Pons (tissue), 1 donor: Measurements from ENCODE around the gene RCE1.

Experiments
- DNase-seq: peaks from one replicate; pipeline ENCODE4 v3.0.0-alpha.2; 2016; ENCODE audit warnings: low spot score

RCE1 gene

DNA sequence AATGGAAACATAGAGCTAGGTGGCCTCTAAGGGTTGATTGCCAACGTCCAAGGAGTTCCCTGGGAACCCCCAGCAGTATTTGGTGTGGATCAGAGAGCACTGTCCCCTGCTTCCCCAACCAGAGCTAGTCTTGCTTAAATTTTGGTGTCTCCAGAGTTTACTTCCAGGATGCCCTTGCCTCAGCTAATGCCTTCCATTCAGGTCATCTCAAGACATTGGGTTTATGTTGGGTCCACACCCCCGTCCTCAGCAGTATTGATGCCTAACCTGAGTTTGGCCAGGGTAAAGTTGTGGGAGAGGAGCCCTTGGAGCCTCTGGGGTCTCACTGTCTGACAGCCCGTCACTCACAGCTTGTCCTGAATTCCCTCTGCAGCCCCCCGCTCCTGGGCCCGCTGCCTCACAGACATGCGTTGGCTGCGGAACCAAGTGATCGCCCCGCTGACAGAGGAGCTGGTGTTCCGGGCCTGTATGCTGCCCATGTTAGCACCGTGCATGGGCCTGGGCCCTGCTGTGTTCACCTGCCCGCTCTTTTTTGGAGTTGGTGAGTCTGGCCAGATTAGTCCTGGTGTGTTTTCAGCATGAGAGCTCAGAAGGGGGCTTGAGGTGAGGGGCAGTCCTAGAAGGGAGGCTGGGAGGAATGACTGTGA lies 1.4 kb downstream of the RCE1 start:
- DNase-seq: no peak

DNA sequence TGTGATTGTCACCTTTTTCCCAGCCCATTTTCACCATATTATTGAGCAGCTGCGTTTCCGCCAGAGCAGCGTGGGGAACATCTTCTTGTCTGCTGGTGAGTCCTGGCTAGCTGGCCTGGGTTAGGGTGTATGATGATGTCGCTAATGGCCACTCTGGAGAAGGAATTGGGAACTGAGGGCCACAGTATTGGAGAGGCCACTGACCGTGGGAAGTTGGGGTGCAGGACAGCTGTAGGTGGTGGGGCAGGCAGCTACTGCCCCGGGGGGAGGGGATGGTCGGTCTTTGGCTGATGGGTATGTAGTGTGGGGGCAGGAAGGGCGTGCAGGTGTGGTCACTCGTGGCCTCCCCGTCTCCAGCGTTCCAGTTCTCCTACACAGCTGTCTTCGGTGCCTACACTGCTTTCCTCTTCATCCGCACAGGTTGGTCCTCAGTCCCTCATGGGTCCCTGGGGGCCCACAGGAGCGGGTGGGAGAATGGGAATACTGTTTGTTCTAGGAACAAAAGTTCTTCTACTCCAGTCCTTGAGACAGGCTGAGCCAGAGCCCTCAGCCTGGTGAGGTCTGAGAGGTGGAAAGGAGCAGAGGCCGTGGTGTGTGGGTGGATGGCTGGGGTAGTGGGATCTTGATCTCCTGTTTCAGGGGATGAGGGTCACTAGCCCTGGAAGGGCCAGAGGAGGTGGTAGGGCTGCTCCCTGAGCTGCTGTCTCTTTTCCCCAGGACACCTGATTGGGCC lies 2.1 kb downstream of the RCE1 start:
- DNase-seq: no peak

DNA sequence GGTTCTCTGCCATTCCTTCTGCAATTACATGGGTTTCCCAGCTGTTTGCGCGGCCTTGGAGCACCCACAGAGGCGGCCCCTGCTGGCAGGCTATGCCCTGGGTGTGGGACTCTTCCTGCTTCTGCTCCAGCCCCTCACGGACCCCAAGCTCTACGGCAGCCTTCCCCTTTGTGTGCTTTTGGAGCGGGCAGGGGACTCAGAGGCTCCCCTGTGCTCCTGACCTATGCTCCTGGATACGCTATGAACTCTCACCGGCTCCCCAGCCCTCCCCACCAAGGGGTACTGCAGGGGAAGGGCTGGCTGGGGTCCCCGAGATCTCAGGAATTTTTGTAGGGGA lies 2.6 kb downstream of the RCE1 start:
- DNase-seq: no peak

- DNase-seq: no peak
Observed at GRCh38 chr11:66846671-66847091, 3.4 kb downstream of the RCE1 start.

DNA sequence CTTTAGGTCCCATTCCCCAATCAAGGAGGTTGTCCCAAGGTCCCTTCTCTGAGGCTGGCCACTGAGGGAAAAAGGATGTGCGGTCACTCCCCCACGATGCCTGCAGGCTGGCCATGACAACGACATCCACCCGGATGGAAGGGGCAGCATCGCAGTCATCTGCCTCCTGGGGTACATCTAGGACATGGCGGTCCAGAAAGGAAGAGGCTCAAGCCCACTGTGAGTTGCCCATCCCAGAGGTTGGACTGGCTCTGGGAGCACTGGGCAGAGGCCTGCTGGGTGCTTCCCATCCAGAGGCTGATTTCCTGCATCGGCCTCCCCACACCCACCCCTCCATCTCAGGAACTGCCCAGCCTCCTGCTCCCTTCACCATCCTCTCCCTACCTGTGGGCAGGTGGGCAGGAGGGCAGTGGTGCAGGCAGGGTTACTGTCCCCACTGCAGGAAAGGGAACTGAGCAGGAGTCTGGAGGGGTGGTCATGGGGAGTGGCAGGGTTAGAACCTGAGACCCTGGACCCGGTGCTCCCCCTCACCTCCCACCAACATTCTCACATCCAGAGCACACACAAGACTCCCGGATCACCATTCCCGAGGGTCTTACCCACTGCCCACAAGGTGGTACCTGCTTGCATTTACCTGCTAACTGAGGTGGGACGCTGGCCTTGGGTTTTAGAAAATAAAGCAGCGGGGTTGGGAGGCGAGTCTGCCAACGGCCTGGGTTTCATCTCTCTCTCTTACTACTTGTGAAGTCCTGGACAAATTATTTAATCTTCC lies 4.4 kb downstream of the RCE1 start:
- no peak for DNase-seq

- DNase-seq: no peak
Observed at GRCh38 chr11:66848671-66849500, 5.6 kb downstream of the RCE1 start.

DNA sequence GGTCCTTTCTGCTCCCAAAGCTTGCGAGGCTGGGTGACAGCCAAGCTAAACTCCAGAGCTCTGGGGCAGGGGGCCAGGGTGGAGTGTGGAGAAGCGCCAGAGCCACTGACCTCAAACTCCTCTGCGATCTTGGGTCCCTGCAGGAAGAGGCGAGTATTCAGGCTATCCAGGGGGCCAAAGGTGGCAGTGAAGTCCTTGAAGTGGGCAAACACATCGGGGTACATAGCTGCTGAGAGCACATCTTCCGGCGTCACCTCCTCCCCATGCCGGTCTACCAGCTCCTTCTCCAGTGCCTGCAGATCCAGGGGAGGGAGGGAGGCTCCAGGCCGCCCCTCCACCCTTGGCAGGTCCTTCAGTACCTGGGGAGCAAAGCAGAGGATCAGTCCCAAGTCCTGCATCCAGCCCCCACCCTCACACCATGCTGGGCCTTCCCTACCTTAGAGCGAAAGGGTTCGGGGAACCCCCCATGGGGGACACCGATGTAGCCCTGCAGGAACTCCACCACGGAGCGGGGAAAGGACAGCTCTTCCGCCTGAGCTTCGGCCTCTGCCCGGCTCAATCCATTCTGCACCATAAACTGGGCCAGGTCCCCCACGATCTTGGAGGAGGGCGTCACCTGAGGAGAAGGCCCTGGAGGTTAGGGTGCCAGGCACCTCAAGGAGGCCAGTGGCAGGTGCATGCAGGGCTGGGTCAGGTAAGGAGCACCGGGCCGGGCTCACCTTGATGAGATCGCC lies 6.4 kb downstream of the RCE1 start:
- no peak for DNase-seq

- no peak for DNase-seq
Observed at GRCh38 chr11:66850235-66850587, 7.0 kb downstream of the RCE1 start.

GRCh38 chr11:66850588-66851238 lies 7.5 kb downstream of the RCE1 start:
- DNase-seq: no peak

- no peak for DNase-seq
Observed at GRCh38 chr11:66851239-66851596, 8.0 kb downstream of the RCE1 start.

GRCh38 chr11:66851698-66852465 lies 8.6 kb downstream of the RCE1 start:
- DNase-seq: no peak

- no peak for DNase-seq
Observed at GRCh38 chr11:66852466-66853241, 9.4 kb downstream of the RCE1 start.

DNA sequence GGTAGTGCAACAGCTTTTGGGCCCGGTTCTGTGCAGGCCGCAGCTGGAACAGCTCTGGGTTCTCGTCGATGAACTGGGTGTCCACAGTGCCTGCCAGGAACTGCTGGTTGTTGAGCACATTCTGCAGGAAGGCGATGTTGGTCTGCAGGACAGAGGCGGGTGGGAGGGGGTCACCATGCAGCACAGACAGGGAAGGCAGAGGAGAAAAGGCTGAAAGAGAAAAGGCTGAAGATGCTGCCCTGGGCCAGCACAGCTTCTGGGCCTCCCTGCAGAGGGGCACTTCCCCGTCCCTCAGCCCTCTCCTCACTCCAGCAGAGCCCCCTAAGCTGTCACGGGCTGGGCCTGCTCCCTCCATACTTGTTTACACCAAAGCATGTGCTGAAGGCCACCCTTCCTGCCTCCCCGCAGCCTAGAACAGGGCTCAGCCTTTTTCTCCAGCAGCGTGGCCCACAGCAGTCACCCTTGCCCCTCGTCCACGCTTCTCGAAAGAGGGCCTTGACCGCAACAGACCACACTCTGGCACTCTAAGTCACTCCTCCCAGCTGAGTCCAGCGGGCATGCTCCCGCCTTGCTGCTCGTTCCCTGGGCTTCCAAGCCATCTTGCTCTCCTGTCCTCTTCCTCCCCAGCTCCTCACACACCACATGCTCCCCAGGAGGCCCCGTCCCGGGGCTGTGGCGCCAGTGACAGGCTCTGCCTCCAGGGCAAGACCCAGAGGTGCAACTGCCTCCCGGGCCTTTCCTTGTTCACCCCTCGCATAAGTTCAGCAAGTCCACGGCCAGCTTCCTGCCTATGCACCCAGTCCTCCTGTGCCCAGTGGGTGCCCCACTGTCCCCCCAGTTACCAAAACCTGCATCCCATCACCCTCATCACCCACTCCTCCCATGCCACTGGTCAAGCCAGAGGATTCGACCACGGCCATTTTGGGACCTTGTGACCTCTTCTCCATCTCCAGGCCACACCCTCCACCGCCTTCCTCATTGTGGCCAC lies 10.3 kb downstream of the RCE1 start:
- DNase-seq: no peak

DNA sequence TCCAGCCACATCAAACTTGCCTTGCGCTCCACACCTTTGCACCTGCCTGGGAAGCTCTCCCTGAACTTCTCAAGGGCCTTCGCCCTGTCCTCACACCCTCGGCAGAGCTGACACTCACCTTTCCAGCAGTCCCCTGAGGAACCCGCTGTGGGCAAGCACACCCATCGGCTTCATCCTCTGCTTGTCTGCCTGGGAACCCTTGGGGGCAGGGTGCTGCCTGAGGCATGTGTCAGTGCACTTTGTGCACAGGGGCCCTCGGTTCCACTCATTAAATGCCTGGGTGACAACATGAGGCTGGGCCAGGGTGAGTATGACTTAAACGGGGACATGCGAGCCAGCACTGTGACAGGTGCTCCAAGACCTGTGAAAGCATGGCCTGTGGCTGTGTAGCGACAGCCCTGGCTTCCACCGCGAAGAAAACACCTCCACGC lies 11.0 kb downstream of the RCE1 start:
- no peak for DNase-seq

GRCh38 chr11:66854729-66855211 lies 11.5 kb downstream of the RCE1 start:
- no peak for DNase-seq

GRCh38 chr11:66855574-66856495 lies 12.6 kb downstream of the RCE1 start:
- peak; percentile 93 for DNase-seq
